ENCODE results near the gene MIGA1. TPM values are rescaled to one million over a fixed set of nuclear protein-coding genes. Genes with fewer than 3 reads are reported as not detected.
"Not testable (repeated sequence)": the region's sequence is repeated elsewhere in the genome, so short reads cannot be mapped to it uniquely, and the experiment has no call there.

Gene MIGA1
- total RNA-seq, 1 experiment from 2014 or later = 13.2 TPM

- Mint-ChIP-seq H3K27me3 (ENCODE audit: insufficient read depth, unreplicated experiment) (no peaks in the 10 kb centered on the region), H3K36me3 (ENCODE audit: insufficient read depth, unreplicated experiment) (peaks cover 24% of the 10 kb centered on the region), H3K27ac (ENCODE audit: low read depth, unreplicated experiment) (peak overlapping the region; percentile 42), H3K9me3 (ENCODE audit: unreplicated experiment) (no peaks in the 10 kb centered on the region), H3K4me3 (ENCODE audit: unreplicated experiment) (no peak overlapping the region), H3K4me1 (ENCODE audit: insufficient read depth, unreplicated experiment) (peaks cover 6% of the 10 kb centered on the region)
- ChIA-PET POLR2A (interaction anchor here (0.9 to 1.6 kb wide), 5 partner anchors 13 to 38 kb away, joined by 3 to 5 read pairs (median 4); partner anchors contain the start of gene MIGA1), CTCF (interaction anchor here (0.6 to 0.7 kb wide), 5 partner anchors 15 to 29 kb away, joined by 3 to 5 read pairs (median 3); no protein-coding TSS in a partner anchor)
- DNase-seq (ENCODE audit: unreplicated experiment) = no peak
- no TSS peak for BruUV-seq (replicated peaks)
- TF ChIP-seq, protein P1, sequence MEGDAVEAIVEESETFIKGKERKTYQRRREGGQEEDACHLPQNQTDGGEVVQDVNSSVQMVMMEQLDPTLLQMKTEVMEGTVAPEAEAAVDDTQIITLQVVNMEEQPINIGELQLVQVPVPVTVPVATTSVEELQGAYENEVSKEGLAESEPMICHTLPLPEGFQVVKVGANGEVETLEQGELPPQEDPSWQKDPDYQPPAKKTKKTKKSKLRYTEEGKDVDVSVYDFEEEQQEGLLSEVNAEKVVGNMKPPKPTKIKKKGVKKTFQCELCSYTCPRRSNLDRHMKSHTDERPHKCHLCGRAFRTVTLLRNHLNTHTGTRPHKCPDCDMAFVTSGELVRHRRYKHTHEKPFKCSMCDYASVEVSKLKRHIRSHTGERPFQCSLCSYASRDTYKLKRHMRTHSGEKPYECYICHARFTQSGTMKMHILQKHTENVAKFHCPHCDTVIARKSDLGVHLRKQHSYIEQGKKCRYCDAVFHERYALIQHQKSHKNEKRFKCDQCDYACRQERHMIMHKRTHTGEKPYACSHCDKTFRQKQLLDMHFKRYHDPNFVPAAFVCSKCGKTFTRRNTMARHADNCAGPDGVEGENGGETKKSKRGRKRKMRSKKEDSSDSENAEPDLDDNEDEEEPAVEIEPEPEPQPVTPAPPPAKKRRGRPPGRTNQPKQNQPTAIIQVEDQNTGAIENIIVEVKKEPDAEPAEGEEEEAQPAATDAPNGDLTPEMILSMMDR (IDR thresholded peaks at IDR 0.05; ENCODE audit: unreplicated experiment) = no peak
- intact Hi-C loops (cut with micrococcal nuclease) = no loop called here
Observed at GRCh38 chr1:77796695-77797405, 17.4 kb downstream of the MIGA1 start.

GRCh38 chr1:77797991-77798390 is 18.5 kb downstream of the MIGA1 start:
- Mint-ChIP-seq H3K4me3 (ENCODE audit: unreplicated experiment) (no peak overlapping the region), H3K9me3 (ENCODE audit: unreplicated experiment) (no peaks in the 10 kb centered on the region), H3K27me3 (ENCODE audit: insufficient read depth, unreplicated experiment) (no peaks in the 10 kb centered on the region), H3K4me1 (ENCODE audit: insufficient read depth, unreplicated experiment) (peaks cover 6% of the 10 kb centered on the region), H3K36me3 (ENCODE audit: insufficient read depth, unreplicated experiment) (peaks cover 33% of the 10 kb centered on the region), H3K27ac (ENCODE audit: low read depth, unreplicated experiment) (no peak overlapping the region)
- TF ChIP-seq, protein P1 (IDR thresholded peaks at IDR 0.05; ENCODE audit: unreplicated experiment) = no peak
- POLR2A ChIA-PET = interaction anchor here (0.9 to 1.1 kb wide), 4 partner anchors 14 to 37 kb away, joined by 3 to 5 read pairs (median 4); no protein-coding TSS in a partner anchor
- CTCF ChIA-PET = interaction anchor here (0.6 to 0.7 kb wide), 2 partner anchors 16 to 17 kb away, joined by 3 to 5 read pairs; no protein-coding TSS in a partner anchor
- no peak for DNase-seq (ENCODE audit: unreplicated experiment)
- BruUV-seq (replicated peaks) = no TSS peak
- intact Hi-C loops (cut with micrococcal nuclease) = no loop called here

DNA sequence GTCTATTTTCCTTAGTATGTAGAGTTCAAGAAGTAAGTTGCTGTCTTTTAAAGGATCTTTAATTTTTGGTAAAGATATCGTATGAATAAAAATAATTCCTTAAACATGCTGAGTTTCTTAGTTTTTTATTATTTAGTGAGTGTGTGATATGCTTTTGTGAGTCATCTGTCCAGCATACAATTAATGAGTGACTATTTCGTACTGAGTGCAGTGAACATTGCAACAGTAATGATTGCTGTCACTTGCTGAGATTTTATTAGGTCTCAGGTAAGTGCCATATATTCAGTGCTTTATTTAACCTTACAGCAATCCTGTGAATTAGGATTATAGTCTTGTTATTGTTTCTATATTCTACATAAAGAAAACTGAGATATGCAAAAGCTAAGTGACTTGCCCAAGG is 22.6 kb downstream of the MIGA1 start:
- Mint-ChIP-seq H3K27ac (ENCODE audit: low read depth, unreplicated experiment) (no peak overlapping the region), H3K9me3 (ENCODE audit: unreplicated experiment) (no peaks in the 10 kb centered on the region), H3K4me3 (ENCODE audit: unreplicated experiment) (no peak overlapping the region), H3K27me3 (ENCODE audit: insufficient read depth, unreplicated experiment) (no peaks in the 10 kb centered on the region), H3K36me3 (ENCODE audit: insufficient read depth, unreplicated experiment) (peaks cover 43% of the 10 kb centered on the region), H3K4me1 (ENCODE audit: insufficient read depth, unreplicated experiment) (peaks cover 1% of the 10 kb centered on the region)
- TF ChIP-seq, protein P1 (IDR thresholded peaks at IDR 0.05; ENCODE audit: unreplicated experiment) = no peak
- no TSS peak for BruUV-seq (replicated peaks)
- no peak for DNase-seq (ENCODE audit: unreplicated experiment)
- intact Hi-C loops (cut with micrococcal nuclease) = no loop called here
- CTCF ChIA-PET = no interaction called here
- POLR2A ChIA-PET = interaction anchor here (0.6 kb wide), 1 partner anchor 121 kb away, joined by 3 read pairs; no protein-coding TSS in a partner anchor

- Mint-ChIP-seq H3K4me1 (ENCODE audit: insufficient read depth, unreplicated experiment) (no peaks in the 10 kb centered on the region), H3K4me3 (ENCODE audit: unreplicated experiment) (no peak overlapping the region), H3K27ac (ENCODE audit: low read depth, unreplicated experiment) (no peak overlapping the region), H3K9me3 (ENCODE audit: unreplicated experiment) (no peaks in the 10 kb centered on the region), H3K27me3 (ENCODE audit: insufficient read depth, unreplicated experiment) (no peaks in the 10 kb centered on the region), H3K36me3 (ENCODE audit: insufficient read depth, unreplicated experiment) (peaks cover 53% of the 10 kb centered on the region)
- TF ChIP-seq, protein P1 (IDR thresholded peaks at IDR 0.05; ENCODE audit: unreplicated experiment) = no peak
- no peak for DNase-seq (ENCODE audit: unreplicated experiment)
- intact Hi-C loops (cut with micrococcal nuclease) = no loop called here
- CTCF ChIA-PET = interaction anchor here (1.2 kb wide), 1 partner anchor 9 kb away, joined by 3 read pairs; no protein-coding TSS in a partner anchor
- BruUV-seq (replicated peaks) = no TSS peak
- POLR2A ChIA-PET = no interaction called here
Observed at GRCh38 chr1:77803371-77803770, 23.9 kb downstream of the MIGA1 start.

- TSS peak; percentile 84 for BruUV-seq (replicated peaks)
- H3K27me3 Mint-ChIP-seq (ENCODE audit: insufficient read depth, unreplicated experiment); H3K9me3 Mint-ChIP-seq (ENCODE audit: unreplicated experiment); intact Hi-C loops (cut with micrococcal nuclease); DNase-seq (ENCODE audit: unreplicated experiment); POLR2A ChIA-PET; H3K4me1 Mint-ChIP-seq (ENCODE audit: insufficient read depth, unreplicated experiment); CTCF ChIA-PET; H3K27ac Mint-ChIP-seq (ENCODE audit: low read depth, unreplicated experiment); H3K4me3 Mint-ChIP-seq (ENCODE audit: unreplicated experiment): not testable (repeated sequence)
- peaks cover 47% of the 10 kb centered on the region for H3K36me3 Mint-ChIP-seq (ENCODE audit: insufficient read depth, unreplicated experiment)
Observed at GRCh38 chr1:77809787-77810462, 30.5 kb downstream of the MIGA1 start.

GRCh38 chr1:77811589-77811988 is 32.1 kb downstream of the MIGA1 start:
- H3K9me3 Mint-ChIP-seq (ENCODE audit: unreplicated experiment); H3K27ac Mint-ChIP-seq (ENCODE audit: low read depth, unreplicated experiment); H3K4me3 Mint-ChIP-seq (ENCODE audit: unreplicated experiment); BruUV-seq (replicated peaks); DNase-seq (ENCODE audit: unreplicated experiment); intact Hi-C loops (cut with micrococcal nuclease); H3K27me3 Mint-ChIP-seq (ENCODE audit: insufficient read depth, unreplicated experiment); H3K4me1 Mint-ChIP-seq (ENCODE audit: insufficient read depth, unreplicated experiment): not testable (repeated sequence)
- POLR2A ChIA-PET = interaction anchor here (0.6 to 0.9 kb wide), 2 partner anchors 13 to 72 kb away, joined by 3 read pairs; no protein-coding TSS in a partner anchor
- CTCF ChIA-PET = interaction anchor here (1.6 kb wide), 1 partner anchor 10 kb away, joined by 4 read pairs; no protein-coding TSS in a partner anchor
- H3K36me3 Mint-ChIP-seq (ENCODE audit: insufficient read depth, unreplicated experiment) = peaks cover 53% of the 10 kb centered on the region

Data from MCF 10A (cell line).